HepG2 (cell line): ENCODE data around the gene PSAPL1. TPM values are rescaled to one million over a fixed set of nuclear protein-coding genes. Genes with fewer than 3 reads are reported as not detected.

Source experiments
- ATAC-seq: fragments of 200-7000 bp; cut with Tn5 transposase; 3 replicates; pipeline ENCODE4 v1.9.1; 2020; ENCODE audit warnings: mild to moderate bottlenecking, moderate library complexity
- BruUV-seq: library from RNA; stranded (reverse); fragments of 400-500 nt; replicated peaks from 2 replicates; lab custom pipeline; 2021; lab: Mats Ljungman, UMichigan
- CTCF ChIA-PET: fragments of 300-600 bp; formaldehyde crosslinking; extraction: SDS; loops from one replicate; lab custom pipeline; 2021; ENCODE audit warnings: low total read pairs, inconsistent platforms, low intra/inter-chr PET ratio; lab: Yijun Ruan, JAX
- POLR2A ChIA-PET: fragments of 350-600 bp; sonication (Branson Sonifier 250); formaldehyde crosslinking; loops from one replicate; lab custom pipeline; 2020; ENCODE audit warnings: antibody characterized with exemption, inconsistent platforms; lab: Yijun Ruan, JAX
- DNase-seq: peaks from one replicate; pipeline ENCODE4 v3.0.0-alpha.2; 2015; ENCODE audit warnings: low spot score
- FAIRE-seq: peaks from 3 replicates; lab custom pipeline; 2011; peaks lifted over from hg19 to GRCh38; lab: Jason Lieb, UNC
- H2AFZ ChIP-seq: one replicate; pipeline ENCODE4 v1.6.1; 2011; ENCODE audit warnings: low read length, inconsistent platforms
- H3K27ac ChIP-seq: fragments of 300-600 bp; 3 replicates; pipeline ENCODE4 v1.8.0; 2011; ENCODE audit warnings: mixed run types, mild to moderate bottlenecking, mixed read lengths, low read length, inconsistent platforms; ENCODE audit not compliant: insufficient read depth; ENCODE audit errors: extremely low read length
- H3K27me3 ChIP-seq, 2 experiments: fragments of 200-600 bp in 1 of 2; 2 replicates in 1 of 2; 3 replicates in 1 of 2; pipeline versions ENCODE4 v1.6.0 to v1.8.0; 2011; ENCODE audit warnings: low read length in 2 of 2, mild to moderate bottlenecking in 2 of 2, moderate library complexity in 2 of 2, inconsistent platforms in 1 of 2; ENCODE audit not compliant: insufficient read depth in 2 of 2, control insufficient read depth in 1 of 2
- H3K36me3 ChIP-seq, 2 experiments: fragments of 200-600 bp in 1 of 2; replicated peaks in 1 of 2; 2 replicates in 1 of 2; 3 replicates in 1 of 2; pipeline versions ENCODE4 v1.5.1 to v1.8.0; 2011; ENCODE audit warnings: low read length in 2 of 2, inconsistent platforms in 1 of 2; ENCODE audit not compliant: insufficient read depth in 2 of 2, control insufficient read depth in 1 of 2
- H3K4me1 ChIP-seq: 2 replicates; pipeline ENCODE4 v1.5.1; 2012; ENCODE audit warnings: low read length, inconsistent platforms; ENCODE audit not compliant: insufficient read depth
- H3K4me2 ChIP-seq: 2 replicates; pipeline ENCODE4 v1.6.0; 2011; ENCODE audit warnings: low read depth, low read length, inconsistent platforms
- H3K4me3 ChIP-seq, 3 experiments: fragments of 200-600 bp in 1 of 3; sonication (generic), shearing (Covaris generic) in 1 of 3; replicated peaks in 1 of 3; 2 replicates each; pipeline ENCODE4 v1.5.1; 2011 to 2016; ENCODE audit warnings: low read length in 3 of 3, inconsistent platforms in 2 of 3, low read depth in 2 of 3, mild to moderate bottlenecking in 2 of 3, control low read depth in 1 of 3, mixed read lengths in 1 of 3; ENCODE audit not compliant: insufficient read depth in 1 of 3
- H3K79me2 ChIP-seq: one replicate; pipeline ENCODE4 v1.6.1; 2011; ENCODE audit warnings: low read length, inconsistent platforms; ENCODE audit not compliant: insufficient read depth
- H3K9ac ChIP-seq: 2 replicates; pipeline ENCODE4 v1.6.0; 2011; ENCODE audit warnings: mild to moderate bottlenecking, low read depth, low read length, inconsistent platforms; ENCODE audit not compliant: insufficient read depth
- H3K9me3 ChIP-seq: 2 replicates; pipeline ENCODE4 v1.5.1; 2012; ENCODE audit warnings: mild to moderate bottlenecking, low read length
- H4K20me1 ChIP-seq: 2 replicates; pipeline ENCODE4 v1.6.0; 2011; ENCODE audit warnings: inconsistent platforms, mild to moderate bottlenecking, low read length, moderate library complexity; ENCODE audit not compliant: insufficient read depth
- NCOA2 ChIP-seq: sonication (generic); formaldehyde crosslinking; IDR thresholded peaks from 2 replicates; pipeline ENCODE4 v1.8.0; 2022; ENCODE audit warnings: inconsistent platforms
- PHB2 ChIP-seq: fragments of 450-650 bp; IDR thresholded peaks from 2 replicates; pipeline ENCODE4 v1.6.1; 2018; ENCODE audit not compliant: partially characterized antibody
- ZNF251 ChIP-seq: sonication (generic); formaldehyde crosslinking; IDR thresholded peaks from 2 replicates; pipeline ENCODE4 v1.9.0; 2021; ENCODE audit warnings: mild to moderate bottlenecking, missing genetic modification reagents
- WGBS: methylation state at CpG from one replicate; pipeline ENCODE4 v1.1.6; 2017; ENCODE audit warnings: low lambda C conversion rate; 5-methylcytosine and 5-hydroxymethylcytosine counted together
- in situ Hi-C: cut with HindIII; loops from 2 replicates; pipeline ENCODE4 v1.10.0; 2017; ENCODE audit warnings: low pct_unique_long_range_greater_than_20kb; ENCODE audit not compliant: extremely low pct_ligation_motif_present
- intact Hi-C: fragments of 100-400 bp; cut with micrococcal nuclease; formaldehyde crosslinking; loops from one replicate; pipeline ENCODE4 v1.10.0; 2022; ENCODE audit not compliant: unreplicated experiment
- polyA plus RNA-seq, 8 experiments: library from polyadenylated mRNA; depleted of rRNA in 3 of 8; stranded (reverse) in 7 of 8; unstranded in 1 of 8; fragments of >200 nt; fragmentation: Illumina TruSeq in 4 of 8; extraction: Trizol in 4 of 8; gene quantifications; 2 replicates each; pipeline versions ENCODE4 v1.2.1 to v1.2.3, GENCODE V29; 2011 to 2016; ENCODE audit warnings: low read depth in 4 of 8, missing spikeins in 1 of 8, mixed read lengths in 1 of 8; ENCODE audit not compliant: insufficient read depth in 1 of 8
- total RNA-seq, 5 experiments: library from RNA; depleted of rRNA; stranded (reverse); fragments of >200 nt; fragmentation: Illumina TruSeq; extraction: Trizol; gene quantifications; 2 replicates each; pipeline ENCODE4 v1.2.3, GENCODE V29; 2016; ENCODE audit warnings: low read depth in 1 of 5
- TF ChIP-seq, protein P1 (sequence below): sonication (generic); formaldehyde crosslinking; IDR thresholded peaks from 2 replicates; pipeline ENCODE4 v1.5.0; 2020; ENCODE audit warnings: mild to moderate bottlenecking, missing genetic modification reagents, borderline replicate concordance
- TF ChIP-seq, protein P2 (sequence below): sonication (generic); formaldehyde crosslinking; IDR thresholded peaks from 2 replicates; pipeline ENCODE4 v1.4.0; 2020; ENCODE audit warnings: mild to moderate bottlenecking, low read depth, missing genetic modification reagents
- TF ChIP-seq, protein P3 (sequence below): sonication (generic); formaldehyde crosslinking; IDR thresholded peaks from 2 replicates; pipeline ENCODE4 v1.9.0; 2021; ENCODE audit warnings: missing genetic modification reagents, borderline replicate concordance
- TF ChIP-seq, protein P4 (sequence below): sonication (generic); formaldehyde crosslinking; IDR thresholded peaks from 2 replicates; pipeline ENCODE4 v1.5.0; 2020; ENCODE audit warnings: mild to moderate bottlenecking, low read depth, missing genetic modification reagents, borderline replicate concordance
- TF ChIP-seq, protein P5 (sequence below): sonication (generic); formaldehyde crosslinking; IDR thresholded peaks from 2 replicates; pipeline ENCODE4 v1.5.0; 2020; ENCODE audit warnings: missing genetic modification reagents

Gene PSAPL1
- total and polyA plus RNA-seq, 2 of the 13 experiments (the other 11 are each of a cell fraction or from before 2014, with no cell fraction given), result 0.02 to 0.16 TPM

DNA sequence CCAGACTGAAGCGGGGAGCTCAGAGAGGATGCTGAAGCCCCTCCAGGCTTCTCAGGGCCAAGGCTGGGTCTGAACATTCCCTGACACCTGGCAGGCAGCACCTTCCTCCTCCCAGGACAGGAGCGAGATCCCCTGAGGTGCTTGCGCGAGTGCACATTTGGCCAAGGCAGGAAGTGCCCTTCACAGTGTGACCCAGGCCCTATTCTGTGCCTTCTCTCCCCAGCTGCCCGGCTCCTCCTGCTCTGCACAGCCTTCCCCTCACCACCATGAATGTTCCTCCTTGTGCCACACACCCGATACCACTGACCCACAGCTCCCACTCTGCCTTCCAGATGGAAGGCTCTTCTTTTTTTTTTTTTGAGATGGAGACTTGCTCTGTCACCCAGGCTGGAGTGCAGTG lies 17.1 kb upstream of the PSAPL1 start:
- DNase-seq (no peak), FAIRE-seq (no peak), ATAC-seq (0 out of 3 replicates have a peak, but pooled peaks have one; percentile 23)
- no peak overlapping the region for H2AFZ ChIP-seq
- intact Hi-C loops (no loop called here), in situ Hi-C loops (no loop called here)
- BruUV-seq, result no TSS peak
- TF ChIP-seq, protein P1, sequence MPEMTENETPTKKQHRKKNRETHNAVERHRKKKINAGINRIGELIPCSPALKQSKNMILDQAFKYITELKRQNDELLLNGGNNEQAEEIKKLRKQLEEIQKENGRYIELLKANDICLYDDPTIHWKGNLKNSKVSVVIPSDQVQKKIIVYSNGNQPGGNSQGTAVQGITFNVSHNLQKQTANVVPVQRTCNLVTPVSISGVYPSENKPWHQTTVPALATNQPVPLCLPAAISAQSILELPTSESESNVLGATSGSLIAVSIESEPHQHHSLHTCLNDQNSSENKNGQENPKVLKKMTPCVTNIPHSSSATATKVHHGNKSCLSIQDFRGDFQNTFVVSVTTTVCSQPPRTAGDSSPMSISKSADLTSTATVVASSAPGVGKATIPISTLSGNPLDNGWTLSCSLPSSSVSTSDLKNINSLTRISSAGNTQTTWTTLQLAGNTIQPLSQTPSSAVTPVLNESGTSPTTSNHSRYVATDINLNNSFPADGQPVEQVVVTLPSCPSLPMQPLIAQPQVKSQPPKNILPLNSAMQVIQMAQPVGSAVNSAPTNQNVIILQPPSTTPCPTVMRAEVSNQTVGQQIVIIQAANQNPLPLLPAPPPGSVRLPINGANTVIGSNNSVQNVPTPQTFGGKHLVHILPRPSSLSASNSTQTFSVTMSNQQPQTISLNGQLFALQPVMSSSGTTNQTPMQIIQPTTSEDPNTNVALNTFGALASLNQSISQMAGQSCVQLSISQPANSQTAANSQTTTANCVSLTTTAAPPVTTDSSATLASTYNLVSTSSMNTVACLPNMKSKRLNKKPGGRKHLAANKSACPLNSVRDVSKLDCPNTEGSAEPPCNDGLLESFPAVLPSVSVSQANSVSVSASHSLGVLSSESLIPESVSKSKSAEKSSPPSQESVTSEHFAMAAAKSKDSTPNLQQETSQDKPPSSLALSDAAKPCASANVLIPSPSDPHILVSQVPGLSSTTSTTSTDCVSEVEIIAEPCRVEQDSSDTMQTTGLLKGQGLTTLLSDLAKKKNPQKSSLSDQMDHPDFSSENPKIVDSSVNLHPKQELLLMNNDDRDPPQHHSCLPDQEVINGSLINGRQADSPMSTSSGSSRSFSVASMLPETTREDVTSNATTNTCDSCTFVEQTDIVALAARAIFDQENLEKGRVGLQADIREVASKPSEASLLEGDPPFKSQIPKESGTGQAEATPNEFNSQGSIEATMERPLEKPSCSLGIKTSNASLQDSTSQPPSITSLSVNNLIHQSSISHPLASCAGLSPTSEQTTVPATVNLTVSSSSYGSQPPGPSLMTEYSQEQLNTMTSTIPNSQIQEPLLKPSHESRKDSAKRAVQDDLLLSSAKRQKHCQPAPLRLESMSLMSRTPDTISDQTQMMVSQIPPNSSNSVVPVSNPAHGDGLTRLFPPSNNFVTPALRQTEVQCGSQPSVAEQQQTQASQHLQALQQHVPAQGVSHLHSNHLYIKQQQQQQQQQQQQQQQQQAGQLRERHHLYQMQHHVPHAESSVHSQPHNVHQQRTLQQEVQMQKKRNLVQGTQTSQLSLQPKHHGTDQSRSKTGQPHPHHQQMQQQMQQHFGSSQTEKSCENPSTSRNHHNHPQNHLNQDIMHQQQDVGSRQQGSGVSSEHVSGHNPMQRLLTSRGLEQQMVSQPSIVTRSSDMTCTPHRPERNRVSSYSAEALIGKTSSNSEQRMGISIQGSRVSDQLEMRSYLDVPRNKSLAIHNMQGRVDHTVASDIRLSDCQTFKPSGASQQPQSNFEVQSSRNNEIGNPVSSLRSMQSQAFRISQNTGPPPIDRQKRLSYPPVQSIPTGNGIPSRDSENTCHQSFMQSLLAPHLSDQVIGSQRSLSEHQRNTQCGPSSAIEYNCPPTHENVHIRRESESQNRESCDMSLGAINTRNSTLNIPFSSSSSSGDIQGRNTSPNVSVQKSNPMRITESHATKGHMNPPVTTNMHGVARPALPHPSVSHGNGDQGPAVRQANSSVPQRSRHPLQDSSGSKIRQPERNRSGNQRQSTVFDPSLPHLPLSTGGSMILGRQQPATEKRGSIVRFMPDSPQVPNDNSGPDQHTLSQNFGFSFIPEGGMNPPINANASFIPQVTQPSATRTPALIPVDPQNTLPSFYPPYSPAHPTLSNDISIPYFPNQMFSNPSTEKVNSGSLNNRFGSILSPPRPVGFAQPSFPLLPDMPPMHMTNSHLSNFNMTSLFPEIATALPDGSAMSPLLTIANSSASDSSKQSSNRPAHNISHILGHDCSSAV (CRISPR knock-in tag), result no peak
- TF ChIP-seq, protein P2, sequence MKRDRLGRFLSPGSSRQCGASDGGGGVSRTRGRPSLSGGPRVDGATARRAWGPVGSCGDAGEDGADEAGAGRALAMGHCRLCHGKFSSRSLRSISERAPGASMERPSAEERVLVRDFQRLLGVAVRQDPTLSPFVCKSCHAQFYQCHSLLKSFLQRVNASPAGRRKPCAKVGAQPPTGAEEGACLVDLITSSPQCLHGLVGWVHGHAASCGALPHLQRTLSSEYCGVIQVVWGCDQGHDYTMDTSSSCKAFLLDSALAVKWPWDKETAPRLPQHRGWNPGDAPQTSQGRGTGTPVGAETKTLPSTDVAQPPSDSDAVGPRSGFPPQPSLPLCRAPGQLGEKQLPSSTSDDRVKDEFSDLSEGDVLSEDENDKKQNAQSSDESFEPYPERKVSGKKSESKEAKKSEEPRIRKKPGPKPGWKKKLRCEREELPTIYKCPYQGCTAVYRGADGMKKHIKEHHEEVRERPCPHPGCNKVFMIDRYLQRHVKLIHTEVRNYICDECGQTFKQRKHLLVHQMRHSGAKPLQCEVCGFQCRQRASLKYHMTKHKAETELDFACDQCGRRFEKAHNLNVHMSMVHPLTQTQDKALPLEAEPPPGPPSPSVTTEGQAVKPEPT (CRISPR knock-in tag), result no peak
- no peak for TF ChIP-seq NCOA2 (CRISPR knock-in tag)
- TF ChIP-seq ZNF251 (CRISPR knock-in tag), result no peak
- TF ChIP-seq, protein P3, sequence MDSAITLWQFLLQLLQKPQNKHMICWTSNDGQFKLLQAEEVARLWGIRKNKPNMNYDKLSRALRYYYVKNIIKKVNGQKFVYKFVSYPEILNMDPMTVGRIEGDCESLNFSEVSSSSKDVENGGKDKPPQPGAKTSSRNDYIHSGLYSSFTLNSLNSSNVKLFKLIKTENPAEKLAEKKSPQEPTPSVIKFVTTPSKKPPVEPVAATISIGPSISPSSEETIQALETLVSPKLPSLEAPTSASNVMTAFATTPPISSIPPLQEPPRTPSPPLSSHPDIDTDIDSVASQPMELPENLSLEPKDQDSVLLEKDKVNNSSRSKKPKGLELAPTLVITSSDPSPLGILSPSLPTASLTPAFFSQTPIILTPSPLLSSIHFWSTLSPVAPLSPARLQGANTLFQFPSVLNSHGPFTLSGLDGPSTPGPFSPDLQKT (CRISPR knock-in tag), result no peak
- no peak for TF ChIP-seq PHB2
- TF ChIP-seq, protein P4, sequence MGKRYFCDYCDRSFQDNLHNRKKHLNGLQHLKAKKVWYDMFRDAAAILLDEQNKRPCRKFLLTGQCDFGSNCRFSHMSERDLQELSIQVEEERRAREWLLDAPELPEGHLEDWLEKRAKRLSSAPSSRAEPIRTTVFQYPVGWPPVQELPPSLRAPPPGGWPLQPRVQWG (CRISPR knock-in tag), result no peak
- TF ChIP-seq, protein P5, sequence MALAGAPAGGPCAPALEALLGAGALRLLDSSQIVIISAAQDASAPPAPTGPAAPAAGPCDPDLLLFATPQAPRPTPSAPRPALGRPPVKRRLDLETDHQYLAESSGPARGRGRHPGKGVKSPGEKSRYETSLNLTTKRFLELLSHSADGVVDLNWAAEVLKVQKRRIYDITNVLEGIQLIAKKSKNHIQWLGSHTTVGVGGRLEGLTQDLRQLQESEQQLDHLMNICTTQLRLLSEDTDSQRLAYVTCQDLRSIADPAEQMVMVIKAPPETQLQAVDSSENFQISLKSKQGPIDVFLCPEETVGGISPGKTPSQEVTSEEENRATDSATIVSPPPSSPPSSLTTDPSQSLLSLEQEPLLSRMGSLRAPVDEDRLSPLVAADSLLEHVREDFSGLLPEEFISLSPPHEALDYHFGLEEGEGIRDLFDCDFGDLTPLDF (CRISPR knock-in tag), result no peak
- WGBS, result 18% methylated on average over 2 of the region's 6 CpGs
- no peaks in the 10 kb centered on the region for H3K9me3 ChIP-seq
- no peak overlapping the region for H3K4me3 ChIP-seq
- H3K79me2 ChIP-seq, result no peaks in the 10 kb centered on the region
- ChIA-PET CTCF (no interaction called here), POLR2A (no interaction called here)
- peaks cover 0 to 5% of the 10 kb centered on the region in 2 experiments; a peak in 1 of 5 replicates for H3K27me3 ChIP-seq
- H4K20me1 ChIP-seq, result no peaks in the 10 kb centered on the region
- H3K4me1 ChIP-seq, result no peaks in the 10 kb centered on the region
- no peak overlapping the region for H3K9ac ChIP-seq
- H3K36me3 ChIP-seq, result no peaks in the 10 kb centered on the region
- no peak overlapping the region for H3K27ac ChIP-seq
- no peak overlapping the region for H3K4me2 ChIP-seq
